ENCODE measurements around the gene PRRG2.
A peak's percentile ranks its signal among the peaks of the same experiment; 100 is the strongest.

PRRG2 gene

DNA sequence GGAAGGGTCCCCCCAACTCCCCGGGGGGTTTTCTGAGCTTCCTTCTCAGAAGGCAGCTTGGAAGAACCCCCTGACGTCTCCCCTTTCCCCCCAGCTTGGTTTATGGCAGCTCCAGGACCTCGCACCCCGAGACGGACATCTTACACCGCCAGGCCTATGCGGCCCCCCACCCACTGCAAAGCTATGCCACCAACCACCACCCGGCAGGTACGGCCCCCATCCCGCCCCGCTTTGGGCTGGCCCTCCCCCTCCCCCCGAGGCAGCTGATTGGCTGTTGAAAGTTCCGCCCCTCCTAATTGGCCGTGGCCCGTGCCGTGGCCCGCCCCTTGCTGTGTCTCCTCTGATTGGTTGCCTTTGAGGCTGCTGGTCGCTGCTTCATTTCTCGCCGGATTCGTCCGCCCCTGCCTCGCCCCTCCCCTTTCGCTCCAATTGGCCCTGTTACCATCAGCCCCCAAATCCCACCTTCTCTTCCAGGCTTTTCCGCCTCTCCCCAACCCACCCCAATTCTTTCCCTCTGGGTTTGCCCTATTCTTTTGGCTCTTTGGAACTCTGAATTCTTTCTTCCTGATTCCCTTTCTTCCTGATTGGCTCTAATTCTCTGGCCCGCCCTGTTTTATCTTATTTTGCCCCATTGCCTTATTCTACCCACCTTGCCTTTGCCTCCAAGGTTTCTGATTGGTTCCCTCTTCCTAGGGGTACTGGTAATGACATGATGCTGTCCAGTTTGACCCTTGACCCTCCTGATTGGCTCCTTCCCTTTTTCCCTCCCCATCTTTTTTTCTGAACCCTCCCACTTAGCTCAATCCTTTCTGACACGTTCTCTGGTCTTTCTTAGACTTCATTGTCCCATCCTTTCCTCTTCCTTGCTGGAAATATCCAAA, 12.4 kb downstream of the PRRG2 start (continued):
- TF ChIP-seq ZNF610 (tag by site-specific recombination; IDR thresholded peaks at IDR 0.05; ENCODE audit: borderline replicate concordance) (no peak; the same call in 1 of the 2 replicates), ZNF404 (tag by site-specific recombination; IDR thresholded peaks at IDR 0.05) (no peak), REPIN1 (tag by site-specific recombination; IDR thresholded peaks at IDR 0.05; ENCODE audit: low read depth) (no peak), ZNF561 (tag by site-specific recombination; IDR thresholded peaks at IDR 0.05; ENCODE audit: borderline replicate concordance) (no peak), ZNF248 (tag by site-specific recombination; IDR thresholded peaks at IDR 0.05) (no peak), ZBTB48 (tag by site-specific recombination; IDR thresholded peaks at IDR 0.05) (no peak), ZNF354C (tag by site-specific recombination; IDR thresholded peaks at IDR 0.05; ENCODE audit: borderline replicate concordance, low read depth) (no peak), ZNF514 (tag by site-specific recombination; IDR thresholded peaks at IDR 0.05) (no peak), OVOL3 (tag by site-specific recombination; IDR thresholded peaks at IDR 0.05) (no peak), ZSCAN23 (tag by site-specific recombination; IDR thresholded peaks at IDR 0.05) (no peak), ZNF114 (tag by site-specific recombination; IDR thresholded peaks at IDR 0.05) (no peak), ZNF585B (tag by site-specific recombination; IDR thresholded peaks at IDR 0.05) (no peak), ZNF843 (tag by site-specific recombination; IDR thresholded peaks at IDR 0.05) (no peak; the same call in 1 of the 2 replicates), SETDB1 (IDR thresholded peaks at IDR 0.05; ENCODE audit: insufficient read length, low read length) (no peak), ZNF423 (tag by site-specific recombination; IDR thresholded peaks at IDR 0.05) (no peak), ZNF202 (tag by site-specific recombination; IDR thresholded peaks at IDR 0.05; ENCODE audit: borderline replicate concordance) (no peak), ZNF549 (tag by site-specific recombination; IDR thresholded peaks at IDR 0.05) (no peak)
- TF ChIP-seq, protein P1, sequence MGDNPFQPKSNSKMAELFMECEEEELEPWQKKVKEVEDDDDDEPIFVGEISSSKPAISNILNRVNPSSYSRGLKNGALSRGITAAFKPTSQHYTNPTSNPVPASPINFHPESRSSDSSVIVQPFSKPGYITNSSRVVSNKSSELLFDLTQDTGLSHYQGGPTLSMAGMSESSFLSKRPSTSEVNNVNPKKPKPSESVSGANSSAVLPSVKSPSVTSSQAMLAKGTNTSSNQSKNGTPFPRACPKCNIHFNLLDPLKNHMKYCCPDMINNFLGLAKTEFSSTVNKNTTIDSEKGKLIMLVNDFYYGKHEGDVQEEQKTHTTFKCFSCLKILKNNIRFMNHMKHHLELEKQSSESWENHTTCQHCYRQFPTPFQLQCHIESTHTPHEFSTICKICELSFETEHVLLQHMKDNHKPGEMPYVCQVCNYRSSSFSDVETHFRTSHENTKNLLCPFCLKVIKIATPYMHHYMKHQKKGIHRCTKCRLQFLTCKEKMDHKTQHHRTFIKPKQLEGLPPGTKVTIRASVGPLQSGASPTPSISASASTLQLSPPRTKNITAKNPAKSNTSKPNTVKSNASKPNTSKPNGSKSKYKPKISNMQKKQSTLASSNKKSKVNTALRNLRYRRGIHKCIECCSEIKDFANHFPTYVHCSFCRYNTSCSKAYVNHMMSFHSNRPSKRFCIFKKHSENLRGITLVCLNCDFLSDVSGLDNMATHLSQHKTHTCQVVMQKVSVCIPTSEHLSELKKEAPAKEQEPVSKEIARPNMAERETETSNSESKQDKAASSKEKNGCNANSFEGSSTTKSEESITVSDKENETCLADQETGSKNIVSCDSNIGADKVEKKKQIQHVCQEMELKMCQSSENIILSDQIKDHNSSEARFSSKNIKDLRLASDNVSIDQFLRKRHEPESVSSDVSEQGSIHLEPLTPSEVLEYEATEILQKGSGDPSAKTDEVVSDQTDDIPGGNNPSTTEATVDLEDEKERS (tag by site-specific recombination; IDR thresholded peaks at IDR 0.05) = no peak
- TF ChIP-seq, protein P2, sequence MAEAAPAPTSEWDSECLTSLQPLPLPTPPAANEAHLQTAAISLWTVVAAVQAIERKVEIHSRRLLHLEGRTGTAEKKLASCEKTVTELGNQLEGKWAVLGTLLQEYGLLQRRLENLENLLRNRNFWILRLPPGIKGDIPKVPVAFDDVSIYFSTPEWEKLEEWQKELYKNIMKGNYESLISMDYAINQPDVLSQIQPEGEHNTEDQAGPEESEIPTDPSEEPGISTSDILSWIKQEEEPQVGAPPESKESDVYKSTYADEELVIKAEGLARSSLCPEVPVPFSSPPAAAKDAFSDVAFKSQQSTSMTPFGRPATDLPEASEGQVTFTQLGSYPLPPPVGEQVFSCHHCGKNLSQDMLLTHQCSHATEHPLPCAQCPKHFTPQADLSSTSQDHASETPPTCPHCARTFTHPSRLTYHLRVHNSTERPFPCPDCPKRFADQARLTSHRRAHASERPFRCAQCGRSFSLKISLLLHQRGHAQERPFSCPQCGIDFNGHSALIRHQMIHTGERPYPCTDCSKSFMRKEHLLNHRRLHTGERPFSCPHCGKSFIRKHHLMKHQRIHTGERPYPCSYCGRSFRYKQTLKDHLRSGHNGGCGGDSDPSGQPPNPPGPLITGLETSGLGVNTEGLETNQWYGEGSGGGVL (tag by site-specific recombination; IDR thresholded peaks at IDR 0.05) = peak; percentile 44; the same call in 1 of the 2 replicates
- TF ChIP-seq, protein P3, sequence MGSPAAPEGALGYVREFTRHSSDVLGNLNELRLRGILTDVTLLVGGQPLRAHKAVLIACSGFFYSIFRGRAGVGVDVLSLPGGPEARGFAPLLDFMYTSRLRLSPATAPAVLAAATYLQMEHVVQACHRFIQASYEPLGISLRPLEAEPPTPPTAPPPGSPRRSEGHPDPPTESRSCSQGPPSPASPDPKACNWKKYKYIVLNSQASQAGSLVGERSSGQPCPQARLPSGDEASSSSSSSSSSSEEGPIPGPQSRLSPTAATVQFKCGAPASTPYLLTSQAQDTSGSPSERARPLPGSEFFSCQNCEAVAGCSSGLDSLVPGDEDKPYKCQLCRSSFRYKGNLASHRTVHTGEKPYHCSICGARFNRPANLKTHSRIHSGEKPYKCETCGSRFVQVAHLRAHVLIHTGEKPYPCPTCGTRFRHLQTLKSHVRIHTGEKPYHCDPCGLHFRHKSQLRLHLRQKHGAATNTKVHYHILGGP (tag by site-specific recombination; IDR thresholded peaks at IDR 0.05) = no peak
- TF ChIP-seq, protein P4, sequence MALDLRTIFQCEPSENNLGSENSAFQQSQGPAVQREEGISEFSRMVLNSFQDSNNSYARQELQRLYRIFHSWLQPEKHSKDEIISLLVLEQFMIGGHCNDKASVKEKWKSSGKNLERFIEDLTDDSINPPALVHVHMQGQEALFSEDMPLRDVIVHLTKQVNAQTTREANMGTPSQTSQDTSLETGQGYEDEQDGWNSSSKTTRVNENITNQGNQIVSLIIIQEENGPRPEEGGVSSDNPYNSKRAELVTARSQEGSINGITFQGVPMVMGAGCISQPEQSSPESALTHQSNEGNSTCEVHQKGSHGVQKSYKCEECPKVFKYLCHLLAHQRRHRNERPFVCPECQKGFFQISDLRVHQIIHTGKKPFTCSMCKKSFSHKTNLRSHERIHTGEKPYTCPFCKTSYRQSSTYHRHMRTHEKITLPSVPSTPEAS (tag by site-specific recombination; IDR thresholded peaks at IDR 0.05) = no peak
- TF ChIP-seq, protein P5, sequence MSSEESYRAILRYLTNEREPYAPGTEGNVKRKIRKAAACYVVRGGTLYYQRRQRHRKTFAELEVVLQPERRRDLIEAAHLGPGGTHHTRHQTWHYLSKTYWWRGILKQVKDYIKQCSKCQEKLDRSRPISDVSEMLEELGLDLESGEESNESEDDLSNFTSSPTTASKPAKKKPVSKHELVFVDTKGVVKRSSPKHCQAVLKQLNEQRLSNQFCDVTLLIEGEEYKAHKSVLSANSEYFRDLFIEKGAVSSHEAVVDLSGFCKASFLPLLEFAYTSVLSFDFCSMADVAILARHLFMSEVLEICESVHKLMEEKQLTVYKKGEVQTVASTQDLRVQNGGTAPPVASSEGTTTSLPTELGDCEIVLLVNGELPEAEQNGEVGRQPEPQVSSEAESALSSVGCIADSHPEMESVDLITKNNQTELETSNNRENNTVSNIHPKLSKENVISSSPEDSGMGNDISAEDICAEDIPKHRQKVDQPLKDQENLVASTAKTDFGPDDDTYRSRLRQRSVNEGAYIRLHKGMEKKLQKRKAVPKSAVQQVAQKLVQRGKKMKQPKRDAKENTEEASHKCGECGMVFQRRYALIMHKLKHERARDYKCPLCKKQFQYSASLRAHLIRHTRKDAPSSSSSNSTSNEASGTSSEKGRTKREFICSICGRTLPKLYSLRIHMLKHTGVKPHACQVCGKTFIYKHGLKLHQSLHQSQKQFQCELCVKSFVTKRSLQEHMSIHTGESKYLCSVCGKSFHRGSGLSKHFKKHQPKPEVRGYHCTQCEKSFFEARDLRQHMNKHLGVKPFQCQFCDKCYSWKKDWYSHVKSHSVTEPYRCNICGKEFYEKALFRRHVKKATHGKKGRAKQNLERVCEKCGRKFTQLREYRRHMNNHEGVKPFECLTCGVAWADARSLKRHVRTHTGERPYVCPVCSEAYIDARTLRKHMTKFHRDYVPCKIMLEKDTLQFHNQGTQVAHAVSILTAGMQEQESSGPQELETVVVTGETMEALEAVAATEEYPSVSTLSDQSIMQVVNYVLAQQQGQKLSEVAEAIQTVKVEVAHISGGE (tag by site-specific recombination; conservative IDR thresholded peaks at IDR 0.05; ENCODE audit: low read depth) = 0 out of 2 replicates have a peak, but pooled peaks have one; percentile 24
- TF ChIP-seq, protein P6, sequence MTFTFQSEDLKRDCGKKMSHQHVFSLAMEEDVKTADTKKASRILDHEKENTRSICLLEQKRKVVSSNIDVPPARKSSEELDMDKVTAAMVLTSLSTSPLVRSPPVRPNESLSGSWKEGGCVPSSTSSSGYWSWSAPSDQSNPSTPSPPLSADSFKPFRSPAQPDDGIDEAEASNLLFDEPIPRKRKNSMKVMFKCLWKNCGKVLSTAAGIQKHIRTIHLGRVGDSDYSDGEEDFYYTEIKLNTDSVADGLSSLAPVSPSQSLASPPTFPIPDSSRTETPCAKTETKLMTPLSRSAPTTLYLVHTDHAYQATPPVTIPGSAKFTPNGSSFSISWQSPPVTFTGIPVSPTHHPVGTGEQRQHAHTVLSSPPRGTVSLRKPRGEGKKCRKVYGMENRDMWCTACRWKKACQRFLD (tag by site-specific recombination; IDR thresholded peaks at IDR 0.05) = no peak
- TF ChIP-seq, protein P7, sequence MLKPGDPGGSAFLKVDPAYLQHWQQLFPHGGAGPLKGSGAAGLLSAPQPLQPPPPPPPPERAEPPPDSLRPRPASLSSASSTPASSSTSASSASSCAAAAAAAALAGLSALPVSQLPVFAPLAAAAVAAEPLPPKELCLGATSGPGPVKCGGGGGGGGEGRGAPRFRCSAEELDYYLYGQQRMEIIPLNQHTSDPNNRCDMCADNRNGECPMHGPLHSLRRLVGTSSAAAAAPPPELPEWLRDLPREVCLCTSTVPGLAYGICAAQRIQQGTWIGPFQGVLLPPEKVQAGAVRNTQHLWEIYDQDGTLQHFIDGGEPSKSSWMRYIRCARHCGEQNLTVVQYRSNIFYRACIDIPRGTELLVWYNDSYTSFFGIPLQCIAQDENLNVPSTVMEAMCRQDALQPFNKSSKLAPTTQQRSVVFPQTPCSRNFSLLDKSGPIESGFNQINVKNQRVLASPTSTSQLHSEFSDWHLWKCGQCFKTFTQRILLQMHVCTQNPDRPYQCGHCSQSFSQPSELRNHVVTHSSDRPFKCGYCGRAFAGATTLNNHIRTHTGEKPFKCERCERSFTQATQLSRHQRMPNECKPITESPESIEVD (tag by site-specific recombination; IDR thresholded peaks at IDR 0.05) = no peak

Measured in HEK293 (cell line).